Activated effector memory CD4-positive, alpha-beta T cell treated with Interleukin-2 at 50 U/mL for 16 hours (primary cell): ENCODE data around the gene LMO3.

Experiments used
- DNase-seq: peaks from one replicate; pipeline ENCODE4 v3.0.0-alpha.2; 2020

Gene LMO3

DNA sequence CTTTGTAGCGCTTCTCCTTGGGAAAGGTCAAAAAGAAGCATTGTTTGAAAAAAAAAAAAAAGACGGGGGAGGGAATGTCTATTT is at the start of gene LMO3:
TSS of gene LMO3 (minus strand) at position 46 of the 84 bp plus-strand sequence. CDS start 5,302 bp downstream, outside the sequence.
- no peak for DNase-seq

GRCh38 chr12:16636435-16637055 is 30.6 kb upstream of the LMO3 start:
- no peak for DNase-seq

GRCh38 chr12:16634786-16635185 is 28.8 kb upstream of the LMO3 start:
- no peak for DNase-seq

DNA sequence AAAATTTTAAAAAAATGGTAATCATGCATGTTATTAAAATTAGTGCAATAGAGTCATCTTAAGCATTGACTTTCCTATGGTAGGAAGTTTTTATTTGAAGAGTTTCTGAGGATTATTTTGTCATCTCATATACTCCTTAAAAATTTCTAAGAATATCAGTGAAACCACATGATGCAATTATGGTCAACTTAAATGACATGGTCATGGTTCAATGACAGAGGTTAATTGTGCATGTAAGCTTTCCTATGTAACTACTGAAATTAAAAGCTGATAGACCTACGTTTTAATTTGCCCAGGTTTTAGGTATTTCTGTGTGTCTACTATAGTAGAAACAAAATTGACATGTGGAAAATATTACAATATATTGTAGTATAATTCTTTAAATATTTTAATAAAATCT is 21.0 kb upstream of the LMO3 start:
- no peak for DNase-seq

DNA sequence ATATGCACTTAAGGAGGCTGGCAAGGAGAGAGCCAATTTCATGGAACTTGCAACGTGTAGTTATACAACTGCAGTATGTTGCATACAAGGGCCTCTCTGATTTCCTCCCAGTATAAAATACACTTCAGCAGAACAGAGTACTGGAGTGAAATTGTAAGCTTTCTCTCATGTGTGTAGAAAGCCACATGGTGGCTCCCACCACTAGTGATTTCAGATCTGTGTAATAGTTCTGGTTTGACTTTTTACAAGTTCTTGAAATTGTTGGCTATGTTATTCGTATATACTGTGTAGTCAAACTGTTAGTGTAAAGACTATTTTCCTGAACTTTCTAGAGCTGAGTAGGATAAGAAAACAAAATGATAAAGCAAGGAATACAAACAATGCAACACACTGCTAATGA is 16.4 kb upstream of the LMO3 start:
- no peak for DNase-seq

DNA sequence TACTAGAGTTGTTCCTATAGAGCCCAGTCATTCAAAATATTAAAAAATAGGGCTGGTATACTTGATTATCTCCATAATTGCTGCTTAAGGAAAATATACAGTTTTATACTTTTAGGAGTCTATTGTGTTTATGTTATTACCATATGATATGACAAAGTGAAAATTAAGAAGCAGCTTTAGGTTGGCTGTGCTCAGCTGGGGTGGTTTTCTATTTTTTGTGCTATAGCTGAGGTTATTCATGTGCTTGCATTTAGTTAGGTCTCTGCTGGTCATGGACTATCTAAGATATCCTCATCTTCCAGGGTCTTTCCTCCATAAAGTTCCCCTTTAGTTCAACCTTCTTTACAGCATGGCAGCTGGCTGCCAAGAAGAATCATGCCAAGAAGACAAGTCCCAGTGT is 13.6 kb upstream of the LMO3 start:
- DNase-seq = no peak

- DNase-seq = no peak
These were observed 12.3 kb upstream of the LMO3 start for GRCh38 chr12:16618256-16618655.

DNA sequence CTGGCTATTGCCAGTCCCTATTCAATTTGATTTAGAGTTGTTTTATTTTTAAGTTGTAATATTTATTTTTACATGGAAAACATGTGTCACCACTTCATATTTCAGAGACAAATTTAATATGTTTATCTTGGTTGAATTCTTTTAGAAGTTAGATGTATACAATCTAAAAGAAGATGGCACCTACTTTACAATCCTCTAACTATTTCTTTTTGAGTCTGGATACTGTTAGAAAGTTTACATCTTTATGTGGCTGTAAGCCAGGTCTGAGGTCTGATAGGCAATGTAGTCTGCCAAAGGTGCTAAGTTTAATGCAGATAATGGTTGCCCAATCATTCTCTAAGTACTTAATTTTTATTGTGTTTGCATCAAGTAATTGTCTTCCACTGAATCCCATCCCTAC is 7.2 kb upstream of the LMO3 start:
- no peak for DNase-seq

GRCh38 chr12:16612647-16613046 is 6.7 kb upstream of the LMO3 start:
- DNase-seq = no peak

DNA sequence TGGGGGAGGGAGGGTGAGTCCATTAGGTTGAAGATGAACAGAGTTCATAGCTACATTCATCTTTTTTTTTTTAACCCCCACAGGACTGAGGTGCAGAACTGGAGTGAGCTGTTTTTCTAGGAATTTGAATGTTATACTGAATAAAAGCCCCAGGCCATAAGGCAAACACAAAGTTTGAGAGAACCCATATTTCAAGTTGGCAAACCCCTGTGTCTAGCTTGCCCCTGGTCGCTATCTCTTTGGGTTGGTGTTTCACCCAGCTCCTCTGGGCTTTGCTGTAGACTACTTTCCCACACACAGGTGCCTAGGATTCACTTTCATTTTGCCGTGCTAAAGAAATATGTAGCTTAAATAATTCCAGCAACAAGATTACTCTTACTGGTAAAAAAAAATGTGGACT is 5.2 kb upstream of the LMO3 start:
- DNase-seq = no peak

DNA sequence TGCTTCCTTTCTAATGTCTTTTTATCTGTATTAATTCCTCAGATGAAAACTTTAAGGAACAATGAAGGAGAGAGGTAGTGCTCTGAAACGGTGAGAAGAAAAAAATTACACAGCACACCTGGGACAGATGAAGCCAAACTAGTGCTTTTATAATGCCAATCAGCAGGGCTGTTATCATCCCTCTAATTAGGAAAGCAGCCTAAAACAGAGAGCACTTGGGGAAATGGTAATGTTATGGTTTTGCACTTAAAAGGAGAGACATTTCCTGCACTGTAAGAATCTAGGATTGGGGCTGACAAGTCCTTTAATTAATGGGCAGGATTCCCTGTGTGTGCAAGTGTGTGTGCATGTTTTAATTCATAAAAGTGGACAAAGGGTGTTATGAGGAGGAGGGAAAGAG is 4.8 kb upstream of the LMO3 start:
- DNase-seq = no peak

GRCh38 chr12:16610001-16610585 is 4.1 kb upstream of the LMO3 start:
- no peak for DNase-seq

- DNase-seq = no peak
These were observed 3.1 kb upstream of the LMO3 start for GRCh38 chr12:16608946-16609539.

DNA sequence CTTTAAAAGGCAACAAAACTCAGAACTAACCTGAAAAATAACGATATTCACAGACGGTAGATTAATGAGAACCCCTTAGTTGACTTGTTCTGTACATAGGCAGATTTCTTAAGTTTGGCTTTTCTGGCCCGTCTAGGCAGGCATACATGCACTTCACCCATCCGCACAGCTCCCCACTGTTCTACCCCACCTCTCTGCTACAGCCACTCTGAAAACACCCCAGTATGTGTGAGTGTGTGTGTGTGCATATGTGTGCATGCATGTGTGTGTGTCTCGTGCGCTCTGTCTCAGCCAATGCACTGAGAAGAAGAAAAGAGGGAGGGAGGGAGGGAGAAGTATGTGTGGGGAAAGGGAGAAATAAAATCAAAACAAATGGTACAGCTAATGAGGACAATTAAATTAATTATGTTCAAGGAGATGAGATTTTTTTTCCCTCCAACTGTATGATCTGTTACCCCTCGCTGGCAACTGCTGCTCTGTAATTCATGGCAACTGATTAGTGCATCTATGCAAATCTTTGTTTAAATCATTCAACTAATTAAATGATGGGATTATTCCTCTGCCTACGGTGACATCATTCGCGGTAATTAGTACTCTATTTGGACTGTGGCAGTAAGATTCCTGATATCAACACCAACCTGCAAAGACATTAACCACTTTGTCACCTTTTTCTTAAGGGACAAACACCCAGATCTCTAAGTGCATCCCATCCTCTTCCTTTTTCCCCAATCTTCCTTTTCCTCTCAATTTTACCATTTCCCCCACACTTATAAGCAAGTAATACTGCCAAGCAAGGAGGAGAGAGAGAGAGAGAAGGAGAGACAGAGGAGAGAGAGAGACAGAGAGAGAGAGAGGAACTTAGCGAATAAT is 2.2 kb upstream of the LMO3 start:
- DNase-seq = no peak

- no peak for DNase-seq
These were observed 1.0 kb upstream of the LMO3 start for GRCh38 chr12:16606991-16607390.

DNA sequence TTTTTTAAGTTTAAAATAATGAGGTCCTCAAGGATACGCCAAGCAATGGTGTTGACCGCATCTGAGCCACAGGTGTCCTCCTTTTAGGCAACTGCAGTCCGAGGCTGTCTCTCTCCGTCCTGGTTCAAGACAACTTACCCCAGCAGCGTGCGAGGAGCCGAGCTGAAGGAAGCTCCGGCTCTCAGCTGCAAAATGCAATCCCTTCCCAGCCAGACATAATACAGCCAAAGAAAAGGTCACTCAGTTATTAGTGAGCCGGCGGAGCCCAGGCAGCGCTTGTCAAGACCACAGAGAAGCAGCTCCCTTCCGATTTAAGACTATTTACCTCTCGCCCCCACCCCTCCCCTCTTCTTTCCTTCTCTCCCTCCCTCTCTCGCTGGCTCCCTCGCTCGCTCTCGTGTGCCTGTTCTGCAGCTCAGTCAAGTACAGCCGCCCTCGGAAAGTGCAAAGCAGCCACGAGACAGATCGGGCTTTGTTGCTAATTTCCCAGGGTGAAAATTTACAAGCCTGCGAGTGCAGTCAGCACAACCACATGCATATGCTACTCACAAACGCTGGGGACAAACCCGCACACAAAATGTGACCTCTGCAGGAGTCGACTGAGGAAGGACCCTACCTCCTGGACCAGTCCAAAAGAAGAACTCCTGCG is 363 bp upstream of the LMO3 start:
- DNase-seq = no peak

- DNase-seq = no peak
These were observed 283 bp downstream of the LMO3 start for GRCh38 chr12:16605642-16606116.

- no peak for DNase-seq
These were observed 1.2 kb downstream of the LMO3 start for GRCh38 chr12:16604596-16605252.

DNA sequence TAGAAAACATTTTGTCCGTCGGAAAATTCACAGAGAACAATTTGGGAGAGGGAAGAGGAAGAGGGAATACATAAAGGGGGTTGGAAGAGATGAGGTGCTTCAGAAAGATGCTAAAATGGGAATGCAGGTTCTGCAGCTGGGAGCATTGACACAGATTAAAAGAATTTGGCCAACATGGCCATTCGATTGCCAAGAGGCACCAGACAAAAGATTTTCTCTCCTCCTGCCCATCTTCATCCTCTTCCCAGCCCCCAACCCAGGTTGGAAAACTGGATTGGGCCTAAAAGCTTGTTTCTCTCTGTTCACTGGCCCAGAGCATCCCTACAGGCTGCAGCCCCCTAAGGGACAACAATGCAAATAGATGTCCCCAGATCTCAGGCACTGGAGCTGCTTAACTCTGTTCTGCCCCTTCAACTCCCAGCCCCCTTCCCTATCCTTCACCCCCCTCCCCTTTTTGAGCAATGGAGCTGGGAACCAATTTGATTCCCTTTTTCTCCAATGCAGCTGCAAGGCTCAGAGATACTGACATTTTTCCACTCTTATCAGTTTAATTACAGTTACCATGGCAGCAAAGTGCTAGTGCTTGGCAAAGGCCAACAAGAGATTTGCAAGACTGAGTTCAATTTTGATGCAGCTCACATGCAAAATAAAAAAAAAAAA is 1.9 kb downstream of the LMO3 start:
- no peak for DNase-seq

DNA sequence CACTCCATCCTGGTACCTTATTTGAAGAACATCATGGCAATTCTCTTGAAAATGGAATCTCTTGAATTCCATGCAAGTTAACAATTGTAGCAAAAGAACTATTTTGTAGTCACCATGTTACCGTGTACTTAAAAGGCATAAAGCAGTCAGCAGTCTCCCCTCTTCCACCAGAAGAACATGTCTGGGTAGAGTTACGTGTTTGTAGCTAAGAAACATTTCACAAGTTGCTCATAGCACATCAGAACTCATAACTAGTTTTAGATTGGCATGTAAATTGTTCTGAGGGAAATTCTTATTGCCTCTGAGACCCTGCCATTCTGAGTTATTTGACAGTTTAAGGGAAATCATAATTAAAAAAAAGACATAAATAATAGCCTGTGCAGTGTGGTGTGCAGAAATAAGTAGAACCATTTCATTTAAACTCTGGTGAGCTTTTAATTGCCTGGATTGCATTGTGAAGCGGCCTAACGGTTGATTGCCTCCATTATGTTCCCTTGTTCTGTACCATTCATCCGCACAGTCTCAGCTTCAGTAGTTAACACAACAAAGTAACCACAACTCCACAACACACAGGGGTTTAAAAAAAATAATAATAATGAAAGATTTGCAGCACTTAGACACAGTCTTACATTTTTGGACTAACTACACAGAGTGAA is 2.6 kb downstream of the LMO3 start:
- DNase-seq = no peak

DNA sequence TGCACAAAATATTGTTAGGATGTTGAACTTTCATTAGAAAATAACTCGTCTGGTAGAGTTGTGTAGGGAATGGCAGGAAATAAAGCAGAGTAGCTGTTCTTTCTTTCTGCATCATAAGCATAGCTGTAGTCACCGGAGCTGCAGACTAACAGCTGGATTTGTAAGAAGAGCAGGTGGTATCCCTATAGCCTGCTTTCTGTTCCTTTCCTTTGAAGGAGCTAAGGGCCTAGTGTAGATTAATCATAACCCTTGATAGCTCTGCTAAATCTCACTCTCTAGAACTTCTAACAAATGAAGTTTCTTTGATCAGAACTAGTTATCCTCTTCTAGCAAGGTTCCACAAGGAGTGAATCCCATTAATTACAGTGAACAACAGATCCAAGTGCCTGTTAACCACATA is 3.5 kb downstream of the LMO3 start:
- DNase-seq = no peak

- DNase-seq = no peak
These were observed 5.4 kb downstream of the LMO3 start for GRCh38 chr12:16600525-16600924.
